Hepatic stellate cell (primary cell): ENCODE data around the gene CFAP53.
A peak's percentile ranks its signal among the peaks of the same experiment; 100 is the strongest.

Source experiments
- DNase-seq: peaks from one replicate; pipeline ENCODE4 v3.0.0; 2011; ENCODE audit warnings: low spot score

The CFAP53 gene

GRCh38 chr18:50287441-50288347, 21.4 kb upstream of the CFAP53 start, which contains the start of gene CXXC1:
TSS of gene CXXC1 (minus strand) at chr18:50287692. CDS start at chr18:50287589, 103 bp downstream.
- DNase-seq, result peak; percentile 96

GRCh38 chr18:50287028-50287440, 20.7 kb upstream of the CFAP53 start:
- DNase-seq, result no peak

GRCh38 chr18:50286391-50287027, 20.2 kb upstream of the CFAP53 start:
- DNase-seq, result no peak

DNA sequence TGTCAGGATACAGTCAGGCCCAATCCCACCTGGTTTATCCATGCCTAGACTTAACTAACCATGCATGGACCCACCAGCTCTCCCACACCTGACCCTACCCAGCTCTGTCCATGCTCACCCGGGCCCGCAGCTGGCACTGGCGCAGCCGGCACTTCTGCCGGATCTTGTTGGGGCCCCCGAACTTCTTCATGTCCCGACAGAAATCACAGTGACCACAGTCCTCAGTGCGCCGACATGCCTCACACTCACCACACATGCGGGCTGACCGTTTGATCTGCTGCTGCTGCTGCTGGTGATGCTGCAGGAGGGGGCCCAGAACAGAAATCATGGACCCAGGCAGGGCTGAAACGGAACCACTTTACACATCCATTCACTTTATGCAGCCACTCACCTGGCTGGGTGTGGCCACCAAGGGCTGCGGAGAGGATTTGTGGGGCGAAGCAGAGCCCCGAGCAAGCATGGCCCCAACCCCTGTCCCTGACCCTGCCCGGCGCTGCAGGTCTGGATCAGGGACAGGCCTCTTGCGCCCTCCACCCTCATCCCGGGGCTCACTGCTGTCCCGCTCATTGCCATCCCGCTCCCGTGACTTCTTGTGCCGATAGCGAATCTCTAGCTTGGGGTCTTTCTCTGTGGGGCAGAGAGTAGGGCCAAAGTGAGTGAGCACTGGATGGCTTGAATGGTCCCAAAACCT, 19.5 kb upstream of the CFAP53 start:
- no peak for DNase-seq

DNA sequence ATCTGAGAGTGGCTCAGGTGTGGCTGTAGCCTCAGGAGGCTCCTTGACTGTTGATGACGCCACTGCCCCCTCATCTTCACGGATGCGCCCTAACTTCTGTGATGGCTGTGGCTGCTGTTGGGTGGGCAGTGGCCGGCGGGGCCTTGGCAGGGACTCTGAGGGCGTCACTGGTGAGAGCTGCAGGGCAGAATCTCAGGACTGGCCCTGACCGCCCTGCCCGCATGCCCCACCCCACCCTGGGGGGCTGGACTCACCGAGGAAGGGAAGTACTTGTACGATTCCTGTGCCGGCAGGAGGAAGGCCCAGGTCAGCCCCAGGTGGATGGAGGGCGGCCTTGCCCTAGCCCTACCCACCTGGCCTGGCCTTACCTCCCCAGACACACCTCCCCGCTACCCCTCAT, 18.8 kb upstream of the CFAP53 start:
- DNase-seq, result no peak

- DNase-seq, result no peak
These were observed 18.1 kb upstream of the CFAP53 start for GRCh38 chr18:50284255-50284885.

DNA sequence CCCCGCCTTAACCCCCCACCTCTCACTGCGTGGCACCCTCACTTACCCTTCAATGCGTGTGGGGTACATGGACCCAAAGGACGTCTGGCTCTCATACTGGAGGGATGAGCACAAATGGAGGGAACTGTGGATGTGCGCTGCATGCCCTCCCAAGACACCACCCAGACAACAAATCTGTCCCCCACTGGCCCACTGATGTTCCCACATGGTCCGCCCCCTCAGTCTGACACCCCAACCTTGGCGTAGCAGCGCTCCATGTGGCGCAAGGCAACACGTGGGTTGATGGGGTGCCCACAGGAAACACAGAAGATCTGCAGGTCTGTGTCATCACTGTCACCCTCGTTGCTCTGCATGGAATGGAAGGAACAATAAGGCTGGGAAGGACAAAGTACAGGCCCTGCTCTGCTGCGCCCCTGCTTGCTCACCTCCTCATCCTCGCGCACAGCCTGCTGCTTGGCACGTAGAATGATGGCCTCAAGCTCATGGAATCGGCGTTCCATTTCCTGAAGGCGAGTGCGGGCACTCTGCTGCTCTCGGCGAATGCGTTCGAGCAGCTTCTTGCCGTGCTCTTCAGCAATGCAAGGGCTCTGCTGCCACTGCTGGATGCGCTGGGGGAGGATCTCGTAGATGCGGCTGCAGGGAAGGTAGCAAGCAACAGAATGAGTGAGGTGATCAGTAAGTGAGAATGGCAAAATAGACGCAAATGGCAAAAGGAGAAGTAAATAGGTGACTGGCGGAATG, 17.3 kb upstream of the CFAP53 start:
- no peak for DNase-seq

DNA sequence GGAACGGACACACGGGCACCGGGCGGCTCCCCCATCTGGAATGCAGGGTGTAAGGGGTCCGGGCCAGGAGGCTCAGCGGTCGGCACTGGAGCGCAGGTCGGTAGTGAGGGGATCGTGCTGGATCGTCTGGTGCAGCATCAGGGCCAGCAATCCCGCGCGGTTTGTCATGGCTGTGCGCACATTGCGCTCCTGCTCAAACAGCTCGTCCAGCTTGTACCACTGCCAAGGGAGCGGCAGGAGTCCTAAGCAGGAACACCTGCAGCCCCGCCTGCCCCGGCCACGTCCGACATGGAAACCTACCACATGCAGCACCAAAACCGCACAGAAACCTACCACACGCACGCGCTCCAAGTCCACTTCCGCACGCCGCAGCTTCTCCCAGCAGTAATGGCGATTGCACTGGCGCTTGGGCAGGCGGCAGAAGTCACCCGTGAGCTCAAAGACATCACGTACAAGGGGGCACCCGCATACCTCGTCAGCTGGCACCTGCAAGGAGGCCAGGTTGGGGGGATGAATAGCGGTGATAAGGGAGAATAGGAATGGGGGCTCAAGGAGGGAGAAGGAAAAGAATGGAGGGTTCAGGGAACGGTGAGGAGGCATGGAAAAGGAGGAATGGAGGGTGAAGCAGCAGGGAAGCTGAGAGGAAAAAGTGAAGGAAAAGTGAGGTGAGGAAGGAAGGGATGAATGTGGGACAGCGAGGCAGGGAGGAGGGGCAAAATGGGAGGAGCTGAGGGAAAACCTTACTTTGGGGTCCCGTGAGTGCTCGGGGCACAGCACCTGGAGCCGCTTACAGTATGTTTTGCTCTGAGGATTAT, 16.4 kb upstream of the CFAP53 start:
- DNase-seq, result no peak

- no peak for DNase-seq
These were observed 15.8 kb upstream of the CFAP53 start for GRCh38 chr18:50281972-50282520.

- peak; percentile 100 for DNase-seq
These were observed 15.1 kb upstream of the CFAP53 start, which contains the start of gene MBD1 for GRCh38 chr18:50281295-50281971. TSS of gene MBD1 (minus strand) at chr18:50281523. CDS start at chr18:50279992, 1,531 bp downstream.

GRCh38 chr18:50280707-50281294, 14.5 kb upstream of the CFAP53 start:
- DNase-seq, result no peak

- DNase-seq, result no peak
These were observed 13.5 kb upstream of the CFAP53 start for GRCh38 chr18:50279752-50280151.

GRCh38 chr18:50277942-50278341, 11.6 kb upstream of the CFAP53 start:
- no peak for DNase-seq

GRCh38 chr18:50276452-50276851, 10.2 kb upstream of the CFAP53 start:
- DNase-seq, result no peak

DNA sequence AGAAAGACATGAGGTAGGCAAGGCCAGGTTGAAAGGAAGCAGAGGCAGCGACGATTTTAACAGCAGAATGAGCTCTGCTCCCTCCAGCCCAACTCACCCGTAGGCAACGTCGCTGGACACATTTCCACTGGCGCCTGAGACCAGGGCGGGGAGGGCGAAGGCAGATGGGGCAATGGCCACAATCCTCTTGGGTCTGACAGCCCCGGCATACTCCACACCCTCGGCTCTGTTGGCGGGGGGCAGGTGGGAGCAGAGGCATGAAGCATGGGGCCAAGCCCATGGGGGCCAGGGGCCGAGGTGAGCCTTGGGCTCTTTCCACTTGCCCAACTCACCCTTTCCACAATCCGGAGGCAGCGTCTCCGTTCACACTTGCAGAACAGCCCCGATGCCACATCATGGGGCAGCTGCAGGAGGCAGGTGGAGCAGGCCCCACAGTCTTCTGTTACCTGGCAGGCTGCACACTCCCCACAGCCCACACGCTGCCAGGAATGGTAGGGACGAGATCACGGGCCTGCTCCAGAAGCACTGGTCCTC, 9.3 kb upstream of the CFAP53 start:
- no peak for DNase-seq

DNA sequence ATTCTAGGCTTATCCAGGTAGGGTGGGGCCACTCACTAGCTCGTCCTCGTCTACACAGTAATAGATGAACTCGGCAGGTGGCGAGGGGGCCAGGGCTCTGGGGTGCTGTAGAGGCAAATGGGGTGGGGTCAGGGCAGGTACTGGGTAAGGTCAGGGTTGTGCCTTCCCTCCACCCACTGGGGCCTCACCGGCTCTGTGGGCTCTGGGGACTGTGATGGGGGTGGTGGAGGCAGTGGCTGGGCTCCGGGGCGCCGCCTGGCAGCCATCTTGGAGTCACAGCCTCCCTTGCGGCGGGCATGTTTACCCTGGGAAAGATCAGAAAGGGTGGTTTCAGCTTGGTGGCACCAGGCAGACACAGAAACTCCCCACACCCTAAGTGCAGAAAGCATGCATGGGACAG, 8.6 kb upstream of the CFAP53 start:
- DNase-seq, result no peak

DNA sequence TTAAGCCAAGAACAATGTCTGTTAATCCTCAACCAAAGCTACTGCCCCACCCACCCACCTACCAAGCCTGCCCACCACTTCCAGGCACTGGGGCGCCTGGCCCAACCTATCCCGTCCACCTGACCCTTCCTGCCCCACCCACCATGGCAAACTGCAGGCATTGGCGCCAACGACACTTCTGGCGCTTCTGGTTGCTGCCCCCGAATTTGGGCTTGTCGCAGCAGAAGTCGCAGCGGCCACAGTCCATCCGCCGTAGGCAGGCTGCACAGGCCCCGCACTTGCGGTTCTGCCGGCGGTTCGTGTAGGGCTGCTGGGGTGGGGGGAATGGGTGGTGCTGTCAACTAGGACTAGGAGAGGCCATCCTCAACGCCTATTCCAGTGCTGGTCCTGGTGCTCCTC, 7.7 kb upstream of the CFAP53 start:
- DNase-seq, result no peak

DNA sequence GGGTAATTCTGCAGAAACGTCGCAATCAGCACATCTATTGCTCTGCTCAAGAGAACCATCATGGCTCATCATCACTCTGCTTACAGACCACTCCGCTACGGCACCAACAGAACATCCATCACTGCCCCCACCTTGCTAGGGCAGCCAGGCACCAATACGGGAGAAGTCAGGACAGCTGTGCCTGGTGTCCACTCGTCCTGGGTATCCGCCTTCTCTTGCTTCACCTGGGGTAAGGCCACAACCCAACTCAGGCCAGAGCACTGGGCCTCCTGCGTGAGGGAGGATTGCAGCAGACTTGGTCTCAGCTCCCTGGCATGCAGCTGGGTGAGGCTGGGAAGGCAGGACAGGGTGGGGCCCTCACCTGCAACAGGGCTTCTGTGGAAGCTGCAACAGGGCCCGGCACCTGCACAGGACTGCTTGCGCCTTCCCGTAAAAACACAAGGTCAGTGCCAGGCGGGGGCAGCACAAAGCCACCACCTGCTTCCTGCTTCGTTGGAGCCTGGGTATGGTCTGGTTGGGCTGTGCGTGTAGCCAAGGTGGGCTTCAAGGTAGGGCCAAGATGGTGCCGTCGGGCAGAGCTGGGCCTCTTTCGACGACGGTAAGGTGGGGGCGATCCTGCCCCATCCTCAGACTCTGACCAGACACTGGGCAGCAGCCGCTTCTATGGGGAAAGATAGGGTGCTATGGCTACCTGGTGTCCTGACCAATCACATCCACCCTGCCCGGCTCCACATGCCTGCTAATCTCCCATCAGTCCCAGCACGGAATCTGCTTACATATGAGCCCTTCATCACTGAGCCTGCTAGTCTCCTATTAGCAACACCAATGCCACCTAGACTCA, 7.1 kb upstream of the CFAP53 start:
- no peak for DNase-seq
